ENCODE results near the gene TMEM165.
"Not testable (repeated sequence)": the region's sequence is repeated elsewhere in the genome, so short reads cannot be mapped to it uniquely, and the experiment has no call there.

Gene TMEM165, protein sequence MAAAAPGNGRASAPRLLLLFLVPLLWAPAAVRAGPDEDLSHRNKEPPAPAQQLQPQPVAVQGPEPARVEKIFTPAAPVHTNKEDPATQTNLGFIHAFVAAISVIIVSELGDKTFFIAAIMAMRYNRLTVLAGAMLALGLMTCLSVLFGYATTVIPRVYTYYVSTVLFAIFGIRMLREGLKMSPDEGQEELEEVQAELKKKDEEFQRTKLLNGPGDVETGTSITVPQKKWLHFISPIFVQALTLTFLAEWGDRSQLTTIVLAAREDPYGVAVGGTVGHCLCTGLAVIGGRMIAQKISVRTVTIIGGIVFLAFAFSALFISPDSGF

DNA sequence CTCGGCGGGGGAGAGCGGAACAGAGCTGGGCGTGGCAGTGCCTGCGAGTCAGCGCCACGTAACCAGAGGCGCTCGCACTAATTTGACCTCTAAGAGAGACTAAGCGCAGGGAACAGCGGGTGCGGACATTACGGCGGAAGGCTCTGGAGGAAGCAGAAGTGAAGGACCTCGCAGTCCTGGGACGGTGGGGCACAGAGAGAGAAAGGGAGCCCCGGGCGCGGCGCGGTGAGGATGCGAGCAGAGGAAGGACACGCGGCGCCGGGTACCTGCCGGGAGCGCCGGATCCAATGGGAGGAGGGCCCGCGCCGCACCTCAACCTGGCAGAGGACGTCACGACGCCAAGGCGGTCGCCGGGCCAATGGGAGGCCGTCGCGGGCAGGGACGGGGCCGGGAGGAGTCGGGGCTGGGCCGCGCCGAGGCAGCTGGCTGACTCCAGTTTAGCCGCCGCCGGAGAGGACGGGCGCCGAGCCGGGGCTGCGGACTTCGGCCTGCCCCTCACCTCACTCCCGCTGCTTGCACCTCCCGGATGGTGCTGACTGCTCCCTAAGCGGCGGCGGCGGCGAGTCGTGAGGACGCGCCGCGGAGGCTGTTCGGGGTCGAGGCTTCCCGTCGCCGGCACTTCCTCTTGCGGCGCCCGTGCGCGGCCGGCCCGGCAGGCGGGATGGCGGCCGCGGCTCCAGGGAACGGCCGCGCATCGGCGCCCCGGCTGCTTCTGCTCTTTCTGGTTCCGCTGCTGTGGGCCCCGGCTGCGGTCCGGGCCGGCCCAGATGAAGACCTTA is at the start of gene TMEM165:
Gene TMEM165, plus strand, starts transcription at position 429 of the 779 bp plus-strand sequence. Its CDS starts 233 bp downstream, at position 662.
- H3K4me3 ChIP-seq (ENCODE audit: low read depth, low read length), result peak within 1 kb of the TSS; percentile 87

DNA sequence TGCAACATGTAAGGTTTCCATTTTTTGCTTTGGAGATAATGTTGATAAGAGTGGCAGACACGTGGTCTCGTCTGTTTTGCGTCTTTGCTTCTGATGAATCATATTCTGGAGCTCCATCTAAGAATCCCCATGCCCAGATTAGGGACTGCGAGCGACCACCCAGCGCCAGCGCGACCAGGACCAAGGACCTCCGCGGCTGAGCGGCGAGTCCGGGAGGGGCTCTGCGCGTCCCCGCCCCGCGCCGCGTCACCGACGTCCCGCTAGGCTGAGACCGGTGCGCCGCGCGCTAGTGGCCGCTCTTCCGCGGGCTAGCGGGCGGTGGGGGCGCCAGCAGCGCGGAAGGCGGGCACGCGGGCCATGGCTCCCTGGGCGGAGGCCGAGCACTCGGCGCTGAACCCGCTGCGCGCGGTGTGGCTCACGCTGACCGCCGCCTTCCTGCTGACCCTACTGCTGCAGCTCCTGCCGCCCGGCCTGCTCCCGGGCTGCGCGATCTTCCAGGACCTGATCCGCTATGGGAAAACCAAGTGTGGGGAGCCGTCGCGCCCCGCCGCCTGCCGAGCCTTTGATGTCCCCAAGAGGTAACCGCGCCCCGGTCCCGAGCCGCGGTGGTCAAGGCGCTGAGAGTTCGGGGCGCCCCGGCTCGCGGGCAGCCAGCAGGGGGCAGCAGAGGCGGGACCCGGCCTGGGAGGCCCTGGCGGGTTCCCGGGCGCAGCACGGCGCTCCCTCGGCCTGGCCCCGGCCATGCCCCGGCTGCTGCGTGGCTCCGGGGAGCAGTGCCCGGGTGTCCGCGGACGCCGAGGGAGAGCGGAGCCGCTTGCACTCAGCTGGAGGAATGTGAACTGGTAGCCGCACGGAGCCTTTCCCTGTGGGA is 49.5 kb upstream of the TMEM165 start, which contains the start of gene SRD5A3:
Gene SRD5A3, plus strand, starts transcription at position 263 of the 871 bp plus-strand sequence. Its CDS starts 95 bp downstream, at position 358.
- H3K4me3 ChIP-seq (ENCODE audit: low read depth, low read length), result peak within 1 kb of the TSS; percentile 65

DNA sequence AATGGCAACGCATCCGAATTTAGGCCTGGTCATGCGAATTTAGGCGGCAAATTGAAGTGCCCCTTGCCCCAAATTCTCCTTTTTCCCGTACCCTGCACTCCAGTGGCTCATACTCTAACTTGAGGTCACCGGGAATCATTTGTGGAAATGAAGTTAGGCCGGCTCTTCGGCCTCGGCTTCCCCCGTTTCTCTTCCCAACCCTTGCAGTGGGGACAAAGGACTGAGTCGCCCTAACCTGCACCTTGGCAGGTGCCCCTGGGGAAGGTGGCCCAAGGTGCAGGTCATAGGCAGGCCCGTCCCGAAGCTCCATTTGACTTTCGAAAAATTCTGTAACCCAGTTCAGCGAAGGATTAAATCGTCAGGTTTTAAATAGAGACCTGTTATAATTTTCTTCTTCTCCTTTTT is 48.9 kb upstream of the TMEM165 start:
- H3K4me3 ChIP-seq (ENCODE audit: low read depth, low read length), result peak overlapping the region; percentile 65

DNA sequence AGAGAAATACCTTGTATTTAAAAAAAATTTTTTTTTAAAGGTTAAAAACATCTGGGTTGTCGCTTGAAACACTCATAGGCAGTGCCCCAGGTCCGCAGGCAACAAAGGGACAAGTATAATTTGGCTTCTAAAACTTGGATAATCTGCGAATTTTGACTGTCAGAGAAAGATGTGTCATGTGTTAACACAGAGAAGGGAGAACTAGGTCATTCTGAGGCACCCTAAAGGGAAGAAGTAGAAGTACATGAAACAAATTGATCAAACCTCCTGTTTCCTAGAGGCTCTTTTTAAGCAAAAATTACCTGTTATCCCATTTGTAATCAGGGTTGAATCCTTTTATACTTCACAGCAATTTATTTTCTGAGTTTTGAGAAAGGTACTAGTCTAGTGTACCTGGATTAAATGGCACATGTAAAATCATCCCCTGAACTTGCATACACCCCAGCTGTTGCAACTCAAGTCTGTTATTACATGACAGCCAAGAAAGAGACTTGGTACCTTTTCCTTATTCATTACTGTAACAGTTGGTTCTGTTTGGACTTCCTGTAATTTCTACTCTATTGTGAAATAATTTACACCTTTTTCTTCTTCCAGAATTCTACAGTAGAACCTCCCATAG is 48.0 kb upstream of the TMEM165 start:
- no peak overlapping the region for H3K4me3 ChIP-seq (ENCODE audit: low read depth, low read length)

DNA sequence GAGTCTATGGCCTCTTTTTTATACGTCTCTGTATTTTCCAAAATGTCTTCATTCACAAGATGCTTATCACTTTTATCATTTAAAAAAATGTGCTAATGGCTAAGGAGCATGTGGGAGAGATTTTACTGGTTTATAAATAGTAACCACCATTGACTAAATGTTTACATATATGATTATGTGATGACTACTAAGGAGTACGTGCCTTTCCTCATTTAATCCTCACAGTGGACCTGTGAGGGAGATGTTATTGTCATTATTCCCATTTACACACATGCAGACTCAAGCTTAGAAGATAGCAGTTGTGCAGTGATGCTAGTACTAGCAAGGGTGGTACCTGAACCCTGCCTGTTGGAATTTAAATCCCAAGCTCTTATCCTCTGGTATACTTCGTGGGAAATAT is 47.3 kb upstream of the TMEM165 start:
- H3K4me3 ChIP-seq (ENCODE audit: low read depth, low read length), result no peak overlapping the region

DNA sequence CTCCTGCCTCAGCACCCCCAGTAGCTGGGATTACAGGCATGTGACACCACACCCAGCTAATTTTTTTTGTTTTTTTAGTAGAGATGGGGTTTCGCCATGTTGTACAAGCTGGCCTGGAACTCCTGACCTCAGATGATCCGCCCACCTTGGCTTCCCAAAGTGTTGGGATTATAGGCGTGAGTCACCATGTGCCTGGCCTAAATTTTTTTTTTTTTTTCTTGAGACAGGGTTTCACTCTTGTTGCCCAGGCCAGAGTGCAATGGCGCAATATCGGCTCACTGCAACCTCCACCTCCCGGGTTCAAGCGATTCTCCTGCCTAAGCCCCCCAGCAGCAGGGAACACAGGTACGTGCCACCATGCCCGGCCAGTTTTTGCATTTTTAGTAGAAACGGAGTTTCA is 44.9 kb upstream of the TMEM165 start:
- not testable (repeated sequence) for H3K4me3 ChIP-seq (ENCODE audit: low read depth, low read length)

DNA sequence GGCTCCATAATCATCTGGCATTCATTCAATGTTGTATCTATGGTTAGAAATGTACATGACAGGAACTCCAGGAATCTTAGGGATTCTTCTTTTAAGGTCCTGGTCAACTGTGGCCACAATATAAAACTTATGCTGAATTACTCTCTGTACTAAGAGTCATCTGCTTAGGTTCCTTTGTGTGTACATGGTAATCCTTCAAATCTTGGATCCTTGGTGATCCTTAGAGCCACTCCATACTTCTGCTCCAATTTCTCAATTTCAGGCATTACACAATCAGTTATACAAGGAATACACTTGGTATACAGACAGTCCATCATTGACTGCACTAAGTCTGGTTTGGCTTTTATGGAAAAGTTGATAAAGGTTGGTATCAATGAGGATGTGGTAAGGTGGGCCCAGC is 43.9 kb upstream of the TMEM165 start:
- H3K4me3 ChIP-seq (ENCODE audit: low read depth, low read length), result no peak overlapping the region

DNA sequence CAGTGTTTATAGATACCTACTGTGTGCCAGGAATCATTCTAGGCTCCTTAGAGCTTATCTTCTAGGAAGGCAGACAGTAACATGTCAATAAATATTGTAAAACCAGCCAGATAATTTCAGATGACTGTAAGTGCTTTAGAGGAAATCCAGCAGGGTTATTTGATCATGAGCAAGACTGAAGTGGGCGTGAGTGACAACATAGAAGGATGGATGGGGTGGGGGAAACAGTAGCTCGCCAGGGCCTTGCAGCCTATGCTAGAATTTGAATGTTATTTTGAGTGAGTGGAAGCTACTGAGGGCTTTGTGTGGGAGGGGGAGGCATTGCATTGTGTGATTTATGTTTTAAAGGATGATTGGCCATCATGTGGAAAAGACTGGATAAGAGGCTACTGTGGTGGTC is 43.0 kb upstream of the TMEM165 start:
- no peak overlapping the region for H3K4me3 ChIP-seq (ENCODE audit: low read depth, low read length)

DNA sequence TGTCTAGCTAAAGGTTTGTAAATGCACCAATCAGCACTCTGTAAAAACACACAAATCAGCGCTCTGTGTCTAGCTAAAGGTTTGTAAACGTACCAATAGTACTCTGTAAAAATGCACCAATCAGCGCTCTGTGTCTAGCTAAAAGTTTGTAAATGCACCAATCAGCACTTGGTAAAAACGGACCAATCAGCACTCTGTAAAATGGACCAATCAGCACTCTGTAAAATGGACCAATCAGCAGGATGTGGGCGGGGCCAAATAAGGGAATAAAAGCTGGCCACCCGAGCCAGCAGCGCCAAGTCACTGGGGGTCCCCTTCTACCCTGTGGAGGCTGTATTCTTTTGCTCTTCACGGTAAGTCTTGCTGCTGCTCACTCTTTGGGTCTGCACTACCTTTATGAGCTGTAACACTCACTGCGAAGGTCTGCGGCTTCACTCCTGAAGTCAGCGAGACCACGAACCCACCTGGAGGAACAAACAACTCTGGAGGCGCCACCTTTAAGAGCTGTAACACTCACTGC is 42.5 kb upstream of the TMEM165 start:
- not testable (repeated sequence) for H3K4me3 ChIP-seq (ENCODE audit: low read depth, low read length)

DNA sequence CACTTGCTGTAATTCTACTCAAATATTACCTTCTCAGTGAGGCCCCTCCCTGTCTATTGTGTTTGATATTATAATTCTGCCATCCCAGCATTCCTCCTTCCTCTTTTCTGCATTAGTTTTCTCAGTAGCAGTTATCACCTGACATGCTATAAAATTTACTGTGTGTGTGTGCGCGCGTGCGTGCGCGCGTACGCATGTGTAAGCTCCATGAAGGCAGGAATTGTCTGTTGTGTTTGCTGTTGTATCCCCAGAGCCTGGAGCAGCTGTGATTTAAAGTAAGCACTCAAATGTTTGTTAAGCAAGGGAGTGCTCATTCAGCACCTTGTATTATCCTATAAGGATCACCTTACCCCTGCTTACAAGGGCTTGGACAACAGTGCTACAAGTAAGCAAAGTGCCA is 41.1 kb upstream of the TMEM165 start:
- no peak overlapping the region for H3K4me3 ChIP-seq (ENCODE audit: low read depth, low read length)

DNA sequence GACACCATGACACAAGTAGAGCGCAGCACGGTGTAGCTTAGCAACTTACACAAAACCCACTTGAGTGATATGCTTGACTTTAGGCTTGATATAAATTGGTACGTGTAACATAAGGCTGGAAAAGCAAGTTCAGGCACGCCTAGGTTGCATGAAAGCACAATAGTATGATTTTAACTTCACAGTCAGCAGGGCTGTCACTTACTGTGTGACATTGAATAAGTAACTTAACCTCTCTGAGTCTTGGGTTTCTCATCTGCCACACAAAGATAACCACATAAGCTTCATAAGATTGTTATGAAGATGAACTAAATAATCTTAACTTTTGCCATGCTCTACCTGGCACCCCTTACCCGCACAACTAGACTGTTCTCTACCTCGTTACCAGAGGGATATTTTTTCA is 40.2 kb upstream of the TMEM165 start:
- H3K4me3 ChIP-seq (ENCODE audit: low read depth, low read length), result no peak overlapping the region

DNA sequence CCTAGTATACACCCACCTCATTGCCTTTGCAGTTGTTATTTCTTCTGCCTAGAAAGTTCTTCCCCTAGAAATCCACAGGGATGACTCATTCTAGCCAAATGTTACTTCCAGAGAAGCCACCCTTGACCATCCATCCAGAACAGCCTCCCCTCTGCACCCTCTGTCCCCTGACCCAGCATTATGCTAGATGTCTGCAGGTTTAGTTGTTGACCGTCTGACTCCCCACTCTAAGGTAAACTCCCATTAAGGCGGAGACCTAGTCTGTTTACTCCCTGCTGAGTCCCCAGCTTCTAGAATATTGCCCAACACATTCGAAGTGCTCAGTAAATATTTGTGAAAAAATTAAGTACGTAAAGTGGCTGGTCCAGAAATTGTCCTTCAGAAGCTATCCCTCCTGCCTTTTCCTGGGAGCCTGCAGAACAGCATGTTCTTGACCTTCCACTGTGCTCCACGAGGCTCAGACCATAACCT is 38.7 kb upstream of the TMEM165 start:
- H3K4me3 ChIP-seq (ENCODE audit: low read depth, low read length), result no peak overlapping the region

DNA sequence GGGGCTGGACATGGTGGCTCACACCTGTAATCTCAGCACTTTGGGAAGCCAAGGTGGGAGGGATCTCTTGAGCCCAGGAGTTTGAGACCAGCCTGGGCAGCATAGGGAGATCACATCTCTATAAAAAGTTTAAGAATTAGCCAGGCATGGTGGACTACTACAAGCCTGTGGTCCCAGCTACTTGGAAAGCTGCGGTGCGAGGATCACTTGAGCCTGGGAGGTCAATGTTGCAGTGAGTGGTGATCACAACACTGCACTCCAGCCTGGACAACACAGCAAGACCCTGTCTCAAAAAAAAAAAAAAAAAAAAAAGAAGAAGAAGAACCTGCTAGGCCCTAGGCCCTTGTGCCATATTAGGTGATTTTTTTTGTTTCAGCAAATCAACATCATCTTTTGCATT is 37.5 kb upstream of the TMEM165 start:
- H3K4me3 ChIP-seq (ENCODE audit: low read depth, low read length), result no peak overlapping the region

DNA sequence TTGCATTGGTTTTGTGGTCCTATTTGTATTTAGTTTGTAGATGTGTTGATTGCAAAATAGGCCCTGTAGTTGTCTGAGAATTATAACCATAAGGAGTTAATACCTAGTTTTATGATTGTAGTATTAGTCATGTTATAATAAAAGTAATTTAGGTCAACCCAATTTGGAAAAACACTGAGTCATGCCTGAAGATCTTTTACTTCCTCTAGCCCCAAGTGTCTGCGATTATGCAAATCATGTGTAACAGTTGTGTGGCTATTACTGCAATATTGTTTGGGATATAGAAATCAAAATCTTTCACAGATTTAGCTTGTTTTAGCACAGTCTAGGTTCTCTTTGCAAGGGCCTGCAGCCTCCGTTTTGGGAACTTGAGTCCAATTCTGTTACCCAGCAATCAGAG is 37.1 kb upstream of the TMEM165 start:
- H3K4me3 ChIP-seq (ENCODE audit: low read depth, low read length), result no peak overlapping the region

DNA sequence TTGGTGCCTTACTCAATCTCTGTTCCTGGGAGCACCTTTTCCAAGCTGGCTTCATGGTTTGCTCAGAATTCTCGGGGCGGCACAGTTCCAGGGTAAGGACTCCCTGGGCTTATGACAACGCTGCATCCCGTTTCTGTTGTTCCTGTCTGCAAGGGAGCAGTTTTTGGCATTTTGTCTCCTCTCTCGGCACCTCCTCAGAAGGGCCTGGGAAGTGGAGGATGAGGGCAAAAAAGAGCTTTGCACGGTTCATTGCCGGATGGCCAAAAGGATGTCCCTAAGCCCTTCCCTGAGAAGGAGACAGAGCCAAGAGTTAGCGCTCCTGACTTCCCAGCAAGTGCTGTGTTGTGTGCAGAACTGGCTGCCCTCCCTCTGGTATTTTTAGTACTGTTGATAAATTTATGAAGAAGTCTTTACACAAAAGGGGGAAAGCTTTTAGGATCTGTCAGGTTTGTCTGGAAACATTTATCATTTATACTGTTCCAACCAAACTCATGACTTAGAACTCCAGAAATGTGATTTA is 36.3 kb upstream of the TMEM165 start:
- H3K4me3 ChIP-seq (ENCODE audit: low read depth, low read length), result no peak overlapping the region

DNA sequence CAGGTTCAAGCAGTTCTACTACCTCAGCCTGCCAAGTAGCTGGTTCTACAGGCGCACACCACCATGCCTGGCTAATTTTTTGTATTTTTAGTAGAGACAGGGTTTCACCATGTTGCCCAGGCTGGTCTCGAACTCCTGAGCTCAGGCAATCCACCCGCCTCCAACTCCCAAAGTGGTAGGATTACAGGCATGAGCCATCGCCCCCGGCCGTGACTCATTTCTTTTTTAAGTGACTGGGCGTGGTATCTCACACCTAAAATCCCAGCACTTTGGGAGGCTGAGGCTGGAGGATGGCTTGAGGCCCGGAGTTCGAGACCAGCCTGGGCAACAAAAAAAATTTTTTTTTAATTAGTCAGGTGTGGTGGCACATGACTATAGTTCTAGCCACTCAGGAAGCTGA is 32.8 kb upstream of the TMEM165 start:
- not testable (repeated sequence) for H3K4me3 ChIP-seq (ENCODE audit: low read depth, low read length)

DNA sequence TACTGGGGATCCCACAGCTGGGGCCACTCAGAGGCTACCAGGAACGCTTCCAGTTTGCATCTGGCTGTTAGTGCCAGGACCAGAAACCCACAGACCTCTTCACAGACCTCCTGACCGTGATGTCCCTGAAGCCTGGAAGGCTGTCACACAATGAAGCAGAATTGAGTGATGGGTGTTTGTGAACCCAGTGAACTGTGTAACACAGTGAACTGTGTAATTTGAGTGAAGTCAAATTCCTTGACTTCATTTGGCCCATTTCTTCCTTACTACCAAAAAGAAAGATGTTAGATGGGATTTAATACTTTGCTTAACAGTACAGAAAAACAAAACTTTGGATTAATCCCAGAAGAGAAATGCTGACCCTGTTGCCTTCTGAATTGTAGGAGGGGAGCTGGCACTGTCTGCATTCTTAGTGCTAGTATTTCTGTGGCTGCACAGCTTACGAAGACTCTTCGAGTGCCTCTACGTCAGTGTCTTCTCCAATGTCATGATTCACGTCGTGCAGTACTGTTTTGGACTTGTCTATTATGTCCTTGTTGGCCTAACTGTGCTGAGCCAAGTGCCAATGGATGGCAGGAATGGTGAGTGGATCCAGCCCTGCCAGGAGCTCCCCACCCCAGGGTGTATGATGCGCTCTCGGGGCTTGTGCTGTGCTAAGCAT is 31.9 kb upstream of the TMEM165 start:
- H3K4me3 ChIP-seq (ENCODE audit: low read depth, low read length), result no peak overlapping the region

DNA sequence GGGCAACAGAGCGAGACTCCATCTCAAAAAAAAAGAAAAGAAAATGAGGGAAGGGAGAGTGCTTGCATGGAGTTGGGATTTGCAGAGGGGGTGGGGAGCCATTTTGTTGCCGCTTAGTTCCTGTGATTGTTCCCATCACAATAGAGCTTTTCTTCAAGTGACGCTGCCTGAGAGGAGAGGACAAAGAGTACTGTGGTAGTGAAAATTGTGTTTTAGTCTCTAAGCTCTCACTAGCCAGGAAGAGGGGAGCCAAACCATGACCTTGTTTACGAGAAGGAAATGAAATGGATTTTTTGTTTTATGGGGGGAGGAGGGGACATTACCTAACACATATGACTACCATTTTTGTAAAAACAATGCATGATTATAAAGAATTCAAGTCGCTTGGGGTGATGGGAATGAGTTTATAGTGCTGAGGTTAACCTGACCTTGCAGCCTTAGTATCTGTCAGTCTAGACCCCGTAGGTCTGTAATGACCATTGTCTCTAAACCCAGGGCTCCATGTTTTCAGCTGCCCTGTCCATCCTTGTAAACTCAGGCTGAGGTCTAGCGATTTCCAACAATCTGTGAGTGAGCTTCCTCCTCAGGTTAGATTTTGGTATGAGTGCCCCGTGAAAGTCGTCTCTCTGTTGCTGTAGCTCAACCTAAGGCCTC is 30.9 kb upstream of the TMEM165 start:
- H3K4me3 ChIP-seq (ENCODE audit: low read depth, low read length), result no peak overlapping the region

DNA sequence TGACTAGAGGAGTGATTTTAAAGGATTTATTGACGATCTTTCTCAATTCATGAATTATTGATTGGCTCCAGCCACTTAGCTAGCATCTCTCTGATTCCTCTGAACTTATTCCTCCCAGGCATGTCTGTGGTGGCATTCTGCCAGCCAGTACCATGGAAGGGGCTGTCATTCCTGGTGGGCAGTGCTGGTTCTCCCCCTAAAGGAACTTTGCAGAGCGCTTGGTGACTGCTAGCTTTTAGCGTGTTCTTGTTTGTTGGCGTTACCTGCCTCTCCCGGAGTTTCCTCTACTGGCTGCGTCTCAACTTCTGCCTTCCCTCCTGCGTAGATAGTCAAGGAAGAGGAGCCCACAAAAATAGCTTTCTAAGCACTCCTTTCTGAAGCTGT is 30.4 kb upstream of the TMEM165 start:
- H3K4me3 ChIP-seq (ENCODE audit: low read depth, low read length), result no peak overlapping the region
